ENCODE measurements around the gene TRHDE.

GRCh38 chr12:72433298-72433697 lies 161.1 kb downstream of the TRHDE start:
- TF ChIP-seq CTCF (conservative IDR thresholded peaks at IDR 0.05): no peak
- TF ChIP-seq EZH2 (IDR thresholded peaks at IDR 0.05; ENCODE audit: low read depth): no peak

All from PC-9 (cell line).